GM12892 (cell line): ENCODE results near the gene SLF2.

ENCODE experiments used
- POLR2A ChIP-seq: IDR thresholded peaks from 2 replicates; pipeline ENCODE4 v1.6.1; 2011; ENCODE audit warnings: low read depth, low read length, control low read depth
- POLR2AphosphoS5 ChIP-seq: IDR thresholded peaks from 2 replicates; pipeline ENCODE4 v1.6.1; 2011; ENCODE audit warnings: low read depth, low read length, control low read depth
- TAF1 ChIP-seq: IDR thresholded peaks from 2 replicates; pipeline ENCODE4 v1.6.1; 2011; ENCODE audit warnings: low read depth, mild to moderate bottlenecking, control low read depth, low read length, borderline replicate concordance

- no peak for TF ChIP-seq TAF1
- TF ChIP-seq POLR2AphosphoS5 = no peak
- TF ChIP-seq POLR2A = no peak
Measured at GRCh38 chr10:101001659-101002035, 88.9 kb downstream of the SLF2 start.
